ENCODE data around the gene PPIP5K1. TPM values are rescaled to one million over a fixed set of nuclear protein-coding genes. Genes with fewer than 3 reads are reported as not detected.

The PPIP5K1 gene
- total RNA-seq, 4 donors from 2014 or later = 22.6 to 57.9 (median 40.4) TPM

DNA sequence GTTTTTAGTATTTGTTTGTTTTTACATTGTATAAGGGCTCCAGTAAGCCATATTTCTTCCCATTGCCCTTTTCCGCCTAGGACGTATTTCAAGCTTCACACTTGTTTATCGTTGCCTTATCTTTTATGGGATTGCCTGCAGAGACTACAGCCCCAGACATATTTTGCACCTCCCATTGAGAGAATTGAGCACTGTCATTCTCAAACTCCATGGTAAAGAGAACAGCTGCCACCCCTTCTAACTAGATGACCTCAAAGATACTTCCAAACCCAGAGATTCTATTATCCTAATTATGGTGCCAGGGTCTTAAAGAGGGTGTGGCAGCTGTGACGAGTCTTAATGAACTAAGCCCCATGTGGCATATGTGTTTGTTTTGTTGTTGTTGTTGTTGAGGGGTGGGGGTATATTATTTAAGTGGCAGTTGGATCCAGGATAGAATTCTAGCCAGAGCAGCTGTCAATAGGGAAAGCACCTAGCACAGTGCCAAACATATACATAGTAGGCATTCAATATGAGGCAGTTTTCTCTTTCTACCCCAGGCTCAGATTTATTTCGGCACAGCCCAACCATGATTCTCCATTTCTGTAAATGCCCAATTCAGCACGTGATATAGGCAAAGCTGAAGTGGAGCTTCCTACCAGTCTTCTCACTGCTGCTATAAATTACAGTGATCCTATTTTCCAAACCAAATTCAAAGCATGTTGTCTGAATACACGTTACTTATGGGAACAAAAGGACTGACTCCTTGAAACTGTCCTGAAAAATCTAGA lies 96.1 kb downstream of the PPIP5K1 start:
- Histone ChIP-seq H3K9me3 (no peaks in the 10 kb centered on the region), H3K27ac (peak overlapping the region; percentile 80 to 91 (median 86)), H3K36me3 (peaks cover 0 to 19% (median 0%) of the 10 kb centered on the region in 3 donors), H3K4me3 (peak overlapping the region; percentile 70 to 80 (median 74)), H3K27me3 (no peaks in the 10 kb centered on the region), H3K4me1 (peaks cover 0 to 35% (median 2%) of the 10 kb centered on the region in 4 donors)
- TF ChIP-seq, protein P1, sequence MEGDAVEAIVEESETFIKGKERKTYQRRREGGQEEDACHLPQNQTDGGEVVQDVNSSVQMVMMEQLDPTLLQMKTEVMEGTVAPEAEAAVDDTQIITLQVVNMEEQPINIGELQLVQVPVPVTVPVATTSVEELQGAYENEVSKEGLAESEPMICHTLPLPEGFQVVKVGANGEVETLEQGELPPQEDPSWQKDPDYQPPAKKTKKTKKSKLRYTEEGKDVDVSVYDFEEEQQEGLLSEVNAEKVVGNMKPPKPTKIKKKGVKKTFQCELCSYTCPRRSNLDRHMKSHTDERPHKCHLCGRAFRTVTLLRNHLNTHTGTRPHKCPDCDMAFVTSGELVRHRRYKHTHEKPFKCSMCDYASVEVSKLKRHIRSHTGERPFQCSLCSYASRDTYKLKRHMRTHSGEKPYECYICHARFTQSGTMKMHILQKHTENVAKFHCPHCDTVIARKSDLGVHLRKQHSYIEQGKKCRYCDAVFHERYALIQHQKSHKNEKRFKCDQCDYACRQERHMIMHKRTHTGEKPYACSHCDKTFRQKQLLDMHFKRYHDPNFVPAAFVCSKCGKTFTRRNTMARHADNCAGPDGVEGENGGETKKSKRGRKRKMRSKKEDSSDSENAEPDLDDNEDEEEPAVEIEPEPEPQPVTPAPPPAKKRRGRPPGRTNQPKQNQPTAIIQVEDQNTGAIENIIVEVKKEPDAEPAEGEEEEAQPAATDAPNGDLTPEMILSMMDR (IDR thresholded peaks at IDR 0.05) = no peak
- TF ChIP-seq EP300 (IDR thresholded peaks at IDR 0.05) (no peak), POLR2A (IDR thresholded peaks at IDR 0.05) (no peak)
- 57 to 58% methylated on average over 7 of the region's 7 CpGs for WGBS, 2 donors
- no peak for DNase-seq (ENCODE audit: low spot score in 2 of 2)

GRCh38 chr15:43492673-43493601 lies 97.1 kb downstream of the PPIP5K1 start, which contains the start of gene TP53BP1:
Gene TP53BP1, minus strand, starts transcription at chr15:43493156. Its CDS starts 113 bp downstream, at chr15:43493043.
- DNase-seq (ENCODE audit: low spot score in 2 of 2) = peak; percentile 96 to 98
- Histone ChIP-seq H3K36me3 (peaks cover 0 to 29% (median 0%) of the 10 kb centered on the region in 3 donors), H3K9me3 (no peaks in the 10 kb centered on the region), H3K4me3 (peak within 1 kb of the TSS; percentile 70 to 80 (median 74)), H3K27me3 (no peaks in the 10 kb centered on the region), H3K27ac (peak within 1 kb of the TSS; percentile 80 to 91 (median 86)), H3K4me1 (peaks cover 0 to 37% (median 2%) of the 10 kb centered on the region in 4 donors)
- WGBS, 2 donors = 0 to 1% methylated on average over 29 to 54 of the region's 54 CpGs
- TF ChIP-seq EP300 (IDR thresholded peaks at IDR 0.05) (peak in 1 of 2 donors; percentile 80), POLR2A (IDR thresholded peaks at IDR 0.05) (peak in 1 of 2 donors; percentile 48)
- TF ChIP-seq, protein P1 (IDR thresholded peaks at IDR 0.05) = peak in 1 of 5 experiments; percentile 32

GRCh38 chr15:43492266-43492665 lies 97.7 kb downstream of the PPIP5K1 start:
- H3K4me3 ChIP-seq = peak overlapping the region; percentile 70 to 80 (median 74)
- WGBS, 2 donors = 9 to 16% methylated on average over 7 of the region's 7 CpGs
- TF ChIP-seq, protein P1 (IDR thresholded peaks at IDR 0.05) = no peak
- no peak for TF ChIP-seq POLR2A (IDR thresholded peaks at IDR 0.05)
- TF ChIP-seq EP300 (IDR thresholded peaks at IDR 0.05) = no peak
- H3K4me1 ChIP-seq = peaks cover 0 to 37% (median 2%) of the 10 kb centered on the region in 4 donors
- H3K36me3 ChIP-seq = peaks cover 0 to 36% (median 0%) of the 10 kb centered on the region in 3 donors
- no peaks in the 10 kb centered on the region for H3K27me3 ChIP-seq
- peak overlapping the region; percentile 80 to 91 (median 86) for H3K27ac ChIP-seq
- no peaks in the 10 kb centered on the region for H3K9me3 ChIP-seq
- DNase-seq (ENCODE audit: low spot score in 2 of 2) = no peak

DNA sequence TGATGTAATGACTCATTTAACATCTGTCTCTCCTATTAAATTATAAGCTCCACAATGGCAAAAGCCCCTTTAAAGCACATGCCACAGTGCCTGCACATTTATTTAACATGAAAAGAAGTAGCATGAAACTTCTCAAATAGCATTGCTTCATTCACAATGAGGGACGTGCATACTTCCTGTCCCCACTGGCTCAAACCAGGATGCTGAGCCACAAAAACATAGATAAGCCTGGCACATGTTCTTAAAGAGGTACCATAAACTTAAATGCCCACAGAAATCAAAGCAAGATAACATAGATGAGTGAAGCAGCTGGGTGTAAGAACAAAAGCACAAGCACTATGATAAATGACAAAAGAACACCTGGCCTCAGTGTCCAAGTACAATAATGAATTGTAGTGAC lies 100.8 kb downstream of the PPIP5K1 start:
- peaks cover 0 to 37% (median 2%) of the 10 kb centered on the region in 4 donors for H3K4me1 ChIP-seq
- no peak for DNase-seq (ENCODE audit: low spot score in 2 of 2)
- no peaks in the 10 kb centered on the region for H3K27me3 ChIP-seq
- peaks cover 0 to 51% (median 0%) of the 10 kb centered on the region in 3 donors for H3K36me3 ChIP-seq
- 0% methylated on average over 1 of the region's 1 CpG for WGBS, 2 donors
- no peaks in the 10 kb centered on the region for H3K9me3 ChIP-seq
- no peak overlapping the region for H3K4me3 ChIP-seq
- H3K27ac ChIP-seq = no peak overlapping the region
- TF ChIP-seq EP300 (IDR thresholded peaks at IDR 0.05) (no peak), POLR2A (IDR thresholded peaks at IDR 0.05) (no peak)
- TF ChIP-seq, protein P1 (IDR thresholded peaks at IDR 0.05) = no peak

Measured in tibial nerve (tissue), 4 donors.